Measurements from ENCODE around the gene COL26A1.

The COL26A1 gene

DNA sequence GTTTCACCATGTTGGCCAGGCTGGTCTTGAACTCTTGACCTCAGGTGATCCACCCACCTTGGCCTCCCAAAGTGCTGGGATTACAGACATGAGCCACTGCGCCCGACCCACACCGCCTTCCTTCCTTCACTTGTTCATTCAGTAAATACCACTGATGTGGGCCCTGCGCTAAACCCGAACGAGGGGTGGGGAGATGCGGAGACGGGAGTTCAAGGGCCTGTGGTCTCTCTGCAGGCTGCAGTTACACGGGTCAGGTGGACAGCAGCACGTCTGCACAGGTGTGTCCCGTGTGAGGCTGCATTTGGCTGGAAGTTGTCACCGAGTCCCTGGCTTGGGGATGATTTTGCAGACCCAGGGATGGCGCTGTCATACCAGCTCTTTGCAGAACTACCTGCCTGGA, 38.1 kb downstream of the COL26A1 start:
- Histone ChIP-seq H3K4me1 (ENCODE audit: control insufficient read depth in 1 of 2, insufficient read depth in 2 of 2, low read length in 2 of 2) (no peaks in the 10 kb centered on the region), H3K9ac (ENCODE audit: low read depth in 1 of 2, low read length in 2 of 2) (no peak overlapping the region), H3K9me3 (ENCODE audit: control insufficient read depth in 1 of 2, low read length in 2 of 2) (no peaks in the 10 kb centered on the region), H3K36me3 (ENCODE audit: control insufficient read depth in 1 of 2, insufficient read depth in 2 of 2, low read length in 2 of 2) (no peaks in the 10 kb centered on the region), H3K27me3 (ENCODE audit: control insufficient read depth in 1 of 2, insufficient read depth in 2 of 2, low read length in 2 of 2) (peaks cover 13 to 19% of the 10 kb centered on the region in 2 donors), H3K27ac (ENCODE audit: low read depth, low read length) (no peak overlapping the region), H3K4me3 (ENCODE audit: low read depth in 1 of 2, low read length in 2 of 2) (no peak overlapping the region)

DNA sequence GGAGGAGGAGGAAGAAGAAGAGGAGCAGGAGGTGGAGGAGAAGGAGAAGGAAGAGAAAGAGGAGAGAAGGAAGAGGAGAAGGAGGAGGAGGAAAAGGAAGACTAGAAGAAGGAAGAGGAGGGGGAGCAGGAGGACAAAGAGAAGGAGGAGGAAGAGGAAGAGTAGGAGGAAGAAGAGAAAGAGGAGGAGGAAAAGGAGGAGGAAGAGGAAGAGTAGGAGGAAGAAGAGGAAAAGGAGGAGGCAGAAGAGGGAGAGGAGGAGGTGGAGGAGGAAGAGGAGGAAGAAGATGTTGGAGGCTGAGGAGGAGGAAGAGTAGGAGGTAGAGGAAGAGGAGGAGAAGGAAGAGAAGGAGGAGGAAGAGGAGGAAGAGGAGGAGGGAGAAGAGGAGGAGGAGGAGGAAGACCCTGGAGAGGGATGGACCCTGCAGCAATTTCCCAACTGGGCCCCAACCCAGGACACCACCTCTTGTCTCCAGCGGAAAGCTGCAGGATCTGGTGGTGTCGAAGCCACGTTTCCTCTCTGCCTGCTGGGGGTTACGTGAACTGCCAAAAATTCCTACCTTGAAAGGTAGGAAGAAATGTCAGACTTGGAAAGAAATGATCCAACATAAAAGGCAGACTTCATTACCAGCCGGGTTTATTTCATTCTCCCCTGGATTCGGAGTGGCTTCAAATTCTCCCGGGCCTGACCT, 38.9 kb downstream of the COL26A1 start:
- Histone ChIP-seq H3K9me3 (ENCODE audit: control insufficient read depth in 1 of 2, low read length in 2 of 2) (no peaks in the 10 kb centered on the region), H3K4me3 (ENCODE audit: low read depth in 1 of 2, low read length in 2 of 2) (no peak overlapping the region), H3K27ac (ENCODE audit: low read depth, low read length) (no peak overlapping the region), H3K36me3 (ENCODE audit: control insufficient read depth in 1 of 2, insufficient read depth in 2 of 2, low read length in 2 of 2) (no peaks in the 10 kb centered on the region), H3K27me3 (ENCODE audit: control insufficient read depth in 1 of 2, insufficient read depth in 2 of 2, low read length in 2 of 2) (peaks cover 13 to 15% of the 10 kb centered on the region in 2 donors), H3K9ac (ENCODE audit: low read depth in 1 of 2, low read length in 2 of 2) (no peak overlapping the region), H3K4me1 (ENCODE audit: control insufficient read depth in 1 of 2, insufficient read depth in 2 of 2, low read length in 2 of 2) (no peaks in the 10 kb centered on the region)

DNA sequence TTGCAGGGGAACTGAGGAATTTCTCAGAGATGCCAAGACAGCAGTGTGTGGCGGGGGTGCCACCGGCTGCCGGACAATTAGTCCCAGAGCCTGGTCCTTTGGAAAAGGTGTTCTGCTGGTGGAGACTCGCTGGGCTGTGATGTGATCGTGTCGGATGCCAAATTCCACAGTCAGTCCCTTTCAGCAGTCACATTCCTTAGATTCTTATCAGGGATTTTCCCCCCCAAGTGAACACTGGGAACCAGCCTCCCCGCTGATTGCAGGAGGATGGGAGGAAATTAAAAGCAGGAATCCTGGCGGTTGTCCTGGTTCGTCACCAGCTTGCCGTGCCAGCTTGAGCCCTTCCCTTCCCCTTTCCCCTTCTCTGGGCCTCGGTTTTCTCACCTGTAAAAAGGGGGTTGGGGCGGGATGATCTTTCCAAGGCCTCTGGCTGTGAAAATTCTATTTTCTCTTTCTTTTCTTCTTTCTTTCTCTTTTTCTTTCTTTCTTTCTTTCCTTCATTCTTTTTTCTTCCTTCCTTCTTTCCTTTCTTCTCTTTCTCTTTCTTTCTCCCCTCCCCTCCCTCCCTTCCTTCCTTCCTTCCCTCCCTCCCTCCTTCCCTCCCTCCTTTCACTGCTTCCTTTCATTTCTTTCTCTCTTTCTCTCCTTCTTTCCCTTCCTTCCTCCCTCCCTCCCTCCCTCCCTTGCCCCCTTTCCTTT, 39.6 kb downstream of the COL26A1 start:
- Histone ChIP-seq H3K4me3 (ENCODE audit: low read depth in 1 of 2, low read length in 2 of 2) (no peak overlapping the region), H3K36me3 (ENCODE audit: control insufficient read depth in 1 of 2, insufficient read depth in 2 of 2, low read length in 2 of 2) (no peaks in the 10 kb centered on the region), H3K4me1 (ENCODE audit: control insufficient read depth in 1 of 2, insufficient read depth in 2 of 2, low read length in 2 of 2) (no peaks in the 10 kb centered on the region), H3K9me3 (ENCODE audit: control insufficient read depth in 1 of 2, low read length in 2 of 2) (no peaks in the 10 kb centered on the region), H3K27ac (ENCODE audit: low read depth, low read length) (no peak overlapping the region), H3K9ac (ENCODE audit: low read depth in 1 of 2, low read length in 2 of 2) (no peak overlapping the region), H3K27me3 (ENCODE audit: control insufficient read depth in 1 of 2, insufficient read depth in 2 of 2, low read length in 2 of 2) (peaks cover 10 to 13% of the 10 kb centered on the region in 2 donors)

DNA sequence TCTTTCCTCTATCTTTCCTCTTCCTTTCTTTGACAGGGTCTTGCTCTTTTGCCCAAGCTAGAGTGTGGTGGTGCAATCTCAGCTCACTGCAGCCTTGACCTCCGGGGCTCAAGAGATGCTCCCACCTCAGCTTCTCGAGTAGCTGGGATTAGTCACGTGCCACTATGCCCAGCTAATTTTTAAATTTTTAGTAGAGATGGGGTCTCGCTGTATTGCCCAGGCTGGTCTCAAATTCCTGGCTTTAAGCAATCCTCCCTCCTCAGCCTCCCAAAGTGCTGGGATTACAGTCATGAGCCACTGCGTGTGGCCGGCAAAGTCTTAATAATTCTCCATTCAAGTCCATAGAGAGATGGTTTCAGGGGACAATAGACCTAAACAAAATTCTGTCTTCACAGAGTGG, 40.2 kb downstream of the COL26A1 start:
- H3K9ac ChIP-seq (ENCODE audit: low read depth in 1 of 2, low read length in 2 of 2): no peak overlapping the region
- no peaks in the 10 kb centered on the region for H3K9me3 ChIP-seq (ENCODE audit: control insufficient read depth in 1 of 2, low read length in 2 of 2)
- no peaks in the 10 kb centered on the region for H3K36me3 ChIP-seq (ENCODE audit: control insufficient read depth in 1 of 2, insufficient read depth in 2 of 2, low read length in 2 of 2)
- H3K4me3 ChIP-seq (ENCODE audit: low read depth in 1 of 2, low read length in 2 of 2): no peak overlapping the region
- no peaks in the 10 kb centered on the region for H3K4me1 ChIP-seq (ENCODE audit: control insufficient read depth in 1 of 2, insufficient read depth in 2 of 2, low read length in 2 of 2)
- peaks cover 10 to 13% of the 10 kb centered on the region in 2 donors for H3K27me3 ChIP-seq (ENCODE audit: control insufficient read depth in 1 of 2, insufficient read depth in 2 of 2, low read length in 2 of 2)
- no peak overlapping the region for H3K27ac ChIP-seq (ENCODE audit: low read depth, low read length)

DNA sequence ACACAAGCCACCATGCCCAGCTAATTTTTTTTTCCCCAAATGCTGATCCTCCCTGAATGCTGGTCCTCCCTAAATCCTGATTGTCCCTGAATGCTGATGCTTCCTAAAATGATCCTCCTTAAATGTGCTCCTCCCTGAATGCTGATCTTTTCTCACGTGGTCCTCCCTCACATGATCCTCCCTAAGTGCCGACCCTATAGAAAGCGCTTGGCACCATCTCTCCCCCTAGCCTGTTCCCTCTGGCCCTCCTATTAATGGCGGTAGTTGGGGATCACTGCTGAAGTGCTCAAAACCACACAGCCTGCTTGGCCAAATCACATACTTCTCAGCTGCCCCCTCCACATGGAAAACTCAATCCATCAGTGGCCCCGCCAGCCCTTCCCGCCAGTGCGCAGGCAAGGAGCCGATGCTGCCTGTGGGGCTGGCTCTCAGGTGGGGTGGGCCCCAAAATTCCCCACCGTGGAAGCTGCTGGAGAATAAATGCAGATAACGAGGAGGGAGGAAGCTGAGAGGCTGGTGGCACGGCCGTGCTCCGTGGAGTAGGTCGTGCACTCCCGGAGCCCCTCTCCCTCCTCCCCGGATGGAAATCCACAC, 42.9 kb downstream of the COL26A1 start:
- Histone ChIP-seq H3K36me3 (ENCODE audit: control insufficient read depth in 1 of 2, insufficient read depth in 2 of 2, low read length in 2 of 2) (no peaks in the 10 kb centered on the region), H3K4me1 (ENCODE audit: control insufficient read depth in 1 of 2, insufficient read depth in 2 of 2, low read length in 2 of 2) (no peaks in the 10 kb centered on the region), H3K9me3 (ENCODE audit: control insufficient read depth in 1 of 2, low read length in 2 of 2) (peaks cover 16% of the 10 kb centered on the region in 2 donors), H3K4me3 (ENCODE audit: low read depth in 1 of 2, low read length in 2 of 2) (no peak overlapping the region), H3K9ac (ENCODE audit: low read depth in 1 of 2, low read length in 2 of 2) (no peak overlapping the region), H3K27ac (ENCODE audit: low read depth, low read length) (no peak overlapping the region), H3K27me3 (ENCODE audit: control insufficient read depth in 1 of 2, insufficient read depth in 2 of 2, low read length in 2 of 2) (peaks cover 4 to 13% of the 10 kb centered on the region in 2 donors)

DNA sequence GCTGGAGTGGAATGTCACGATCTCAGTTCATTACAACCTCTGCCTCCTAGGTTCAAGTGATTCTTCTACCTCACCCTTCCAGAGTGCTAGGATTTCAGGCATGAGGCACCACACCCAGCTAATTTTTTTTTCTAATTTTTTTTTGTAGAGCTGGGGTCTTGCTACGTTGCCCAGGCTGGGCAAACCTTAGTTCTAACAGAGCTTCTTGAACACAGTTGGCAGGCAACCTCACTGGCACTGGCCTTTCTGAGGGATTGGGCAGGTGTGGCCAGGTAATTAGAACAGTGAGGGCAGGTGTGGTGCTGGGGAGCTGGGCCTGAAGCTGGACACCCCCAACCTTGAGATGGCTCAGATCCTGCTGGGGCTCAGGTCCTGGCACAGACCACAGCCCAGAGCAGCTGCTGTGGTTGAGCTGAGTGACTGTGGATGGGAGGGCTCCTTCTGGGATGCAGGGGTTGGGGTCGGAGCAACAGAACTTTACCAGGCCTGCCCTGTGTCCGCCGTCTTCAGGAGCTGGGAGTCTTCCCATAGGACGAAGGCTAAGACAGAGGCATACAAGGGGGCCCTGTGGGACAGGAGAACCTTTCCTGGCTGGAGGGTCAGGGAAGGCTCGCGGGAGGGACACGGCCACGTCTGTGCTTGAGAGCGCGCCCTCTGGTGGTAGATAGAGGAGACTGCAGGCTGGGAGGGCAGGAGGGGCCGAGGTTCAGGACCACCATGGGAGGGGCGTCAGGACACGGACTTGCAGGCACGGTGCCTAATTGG, 48.2 kb downstream of the COL26A1 start:
- no peak overlapping the region for H3K4me3 ChIP-seq (ENCODE audit: low read depth in 1 of 2, low read length in 2 of 2)
- no peaks in the 10 kb centered on the region for H3K36me3 ChIP-seq (ENCODE audit: control insufficient read depth in 1 of 2, insufficient read depth in 2 of 2, low read length in 2 of 2)
- no peak overlapping the region for H3K27ac ChIP-seq (ENCODE audit: low read depth, low read length)
- peaks cover 16% of the 10 kb centered on the region in 2 donors for H3K9me3 ChIP-seq (ENCODE audit: control insufficient read depth in 1 of 2, low read length in 2 of 2)
- H3K4me1 ChIP-seq (ENCODE audit: control insufficient read depth in 1 of 2, insufficient read depth in 2 of 2, low read length in 2 of 2): peaks cover 0 to 6% of the 10 kb centered on the region in 2 donors
- H3K27me3 ChIP-seq (ENCODE audit: control insufficient read depth in 1 of 2, insufficient read depth in 2 of 2, low read length in 2 of 2): no peaks in the 10 kb centered on the region
- H3K9ac ChIP-seq (ENCODE audit: low read depth in 1 of 2, low read length in 2 of 2): no peak overlapping the region

DNA sequence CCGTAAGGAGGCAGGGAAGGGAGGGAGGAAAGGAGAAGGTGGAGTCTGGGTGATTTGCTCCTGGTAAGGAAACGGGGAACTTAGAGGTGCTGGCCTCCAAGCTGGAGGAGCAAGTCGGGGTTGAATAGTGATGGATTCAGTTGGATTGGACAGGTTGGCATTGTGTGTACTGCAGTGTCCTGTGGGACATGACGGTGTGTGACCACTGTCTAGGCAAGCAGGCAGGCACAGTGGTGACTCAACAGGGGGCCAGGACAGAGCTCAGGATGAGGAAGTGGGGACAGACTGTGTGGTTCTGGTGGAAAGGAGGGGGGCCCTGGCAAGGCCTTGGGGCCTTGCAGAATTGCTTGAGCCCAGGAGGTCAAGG, 48.8 kb downstream of the COL26A1 start:
- Histone ChIP-seq H3K9ac (ENCODE audit: low read depth in 1 of 2, low read length in 2 of 2) (no peak overlapping the region), H3K27ac (ENCODE audit: low read depth, low read length) (no peak overlapping the region), H3K36me3 (ENCODE audit: control insufficient read depth in 1 of 2, insufficient read depth in 2 of 2, low read length in 2 of 2) (no peaks in the 10 kb centered on the region), H3K27me3 (ENCODE audit: control insufficient read depth in 1 of 2, insufficient read depth in 2 of 2, low read length in 2 of 2) (no peaks in the 10 kb centered on the region), H3K4me3 (ENCODE audit: low read depth in 1 of 2, low read length in 2 of 2) (no peak overlapping the region), H3K9me3 (ENCODE audit: control insufficient read depth in 1 of 2, low read length in 2 of 2) (peaks cover 16% of the 10 kb centered on the region in 2 donors), H3K4me1 (ENCODE audit: control insufficient read depth in 1 of 2, insufficient read depth in 2 of 2, low read length in 2 of 2) (peaks cover 0 to 6% of the 10 kb centered on the region in 2 donors)

DNA sequence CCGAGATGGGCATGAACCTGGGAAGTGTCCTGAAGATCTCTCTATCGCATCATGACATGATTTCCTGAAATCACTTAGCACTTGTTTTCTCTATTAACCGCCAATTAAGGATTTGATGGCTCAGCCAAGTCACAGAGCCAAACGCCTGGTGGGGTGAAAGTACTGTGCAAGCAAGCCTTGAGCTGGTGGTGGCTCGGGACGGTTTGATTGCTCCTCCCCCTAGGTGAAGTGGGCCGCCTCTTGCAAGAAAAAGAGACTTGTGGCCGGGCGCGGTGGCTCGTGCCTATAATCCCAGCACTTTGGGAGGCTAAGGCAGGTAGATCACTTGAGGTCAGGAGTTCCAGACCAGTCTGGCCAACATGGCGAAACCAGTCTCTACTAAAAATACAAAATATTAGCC, 50.3 kb downstream of the COL26A1 start:
- Histone ChIP-seq H3K9ac (ENCODE audit: low read depth in 1 of 2, low read length in 2 of 2) (no peak overlapping the region), H3K36me3 (ENCODE audit: control insufficient read depth in 1 of 2, insufficient read depth in 2 of 2, low read length in 2 of 2) (no peaks in the 10 kb centered on the region), H3K4me1 (ENCODE audit: control insufficient read depth in 1 of 2, insufficient read depth in 2 of 2, low read length in 2 of 2) (peaks cover 0 to 6% of the 10 kb centered on the region in 2 donors), H3K27me3 (ENCODE audit: control insufficient read depth in 1 of 2, insufficient read depth in 2 of 2, low read length in 2 of 2) (no peaks in the 10 kb centered on the region), H3K4me3 (ENCODE audit: low read depth in 1 of 2, low read length in 2 of 2) (no peak overlapping the region), H3K27ac (ENCODE audit: low read depth, low read length) (no peak overlapping the region), H3K9me3 (ENCODE audit: control insufficient read depth in 1 of 2, low read length in 2 of 2) (peaks cover 16% of the 10 kb centered on the region in 2 donors)

DNA sequence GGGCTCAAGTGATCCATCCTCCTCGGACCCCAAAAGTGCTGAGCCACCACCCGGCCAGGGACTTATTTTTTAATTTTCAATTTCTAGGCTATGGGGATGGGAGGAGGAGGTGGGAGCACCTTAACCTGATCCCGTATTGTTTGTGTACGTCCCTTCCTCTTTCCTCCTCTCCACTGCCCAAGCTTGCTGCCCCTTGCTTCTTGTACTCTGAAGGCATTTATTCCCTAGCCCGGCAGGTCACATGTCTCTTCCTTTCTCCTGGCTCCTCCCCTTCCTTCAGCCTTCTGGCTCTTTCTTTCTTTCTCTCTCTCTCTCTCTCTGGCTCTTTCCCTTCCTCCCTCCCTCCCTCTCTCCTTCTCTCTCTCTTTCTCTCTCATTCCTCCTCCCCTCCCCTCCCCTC, 56.0 kb downstream of the COL26A1 start:
- H3K27me3 ChIP-seq (ENCODE audit: control insufficient read depth in 1 of 2, insufficient read depth in 2 of 2, low read length in 2 of 2): no peaks in the 10 kb centered on the region
- H3K9me3 ChIP-seq (ENCODE audit: control insufficient read depth in 1 of 2, low read length in 2 of 2): no peaks in the 10 kb centered on the region
- H3K27ac ChIP-seq (ENCODE audit: low read depth, low read length): no peak overlapping the region
- H3K9ac ChIP-seq (ENCODE audit: low read depth in 1 of 2, low read length in 2 of 2): no peak overlapping the region
- H3K4me1 ChIP-seq (ENCODE audit: control insufficient read depth in 1 of 2, insufficient read depth in 2 of 2, low read length in 2 of 2): no peaks in the 10 kb centered on the region
- H3K36me3 ChIP-seq (ENCODE audit: control insufficient read depth in 1 of 2, insufficient read depth in 2 of 2, low read length in 2 of 2): no peaks in the 10 kb centered on the region
- H3K4me3 ChIP-seq (ENCODE audit: low read depth in 1 of 2, low read length in 2 of 2): no peak overlapping the region

DNA sequence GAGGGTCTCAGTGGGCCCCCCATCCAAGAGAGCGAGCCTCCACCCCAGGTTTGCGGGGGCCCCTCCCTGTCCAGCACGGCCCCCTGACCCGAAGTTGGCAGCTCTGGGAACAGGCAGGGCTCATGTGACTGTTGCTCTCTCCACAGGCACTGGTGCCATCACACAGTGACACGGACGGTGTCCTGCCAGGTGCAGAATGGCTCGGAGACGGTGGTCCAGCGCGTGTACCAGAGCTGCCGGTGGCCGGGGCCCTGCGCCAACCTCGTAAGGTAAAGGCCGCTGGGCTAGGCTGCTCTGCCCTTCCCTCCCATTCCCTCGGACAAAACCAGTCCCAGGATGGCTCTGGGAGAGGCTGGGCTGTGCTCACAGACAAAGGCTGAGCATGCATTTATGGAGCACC, 57.2 kb downstream of the COL26A1 start:
- Histone ChIP-seq H3K4me1 (ENCODE audit: control insufficient read depth in 1 of 2, insufficient read depth in 2 of 2, low read length in 2 of 2) (no peaks in the 10 kb centered on the region), H3K9me3 (ENCODE audit: control insufficient read depth in 1 of 2, low read length in 2 of 2) (no peaks in the 10 kb centered on the region), H3K27me3 (ENCODE audit: control insufficient read depth in 1 of 2, insufficient read depth in 2 of 2, low read length in 2 of 2) (no peaks in the 10 kb centered on the region), H3K36me3 (ENCODE audit: control insufficient read depth in 1 of 2, insufficient read depth in 2 of 2, low read length in 2 of 2) (no peaks in the 10 kb centered on the region), H3K27ac (ENCODE audit: low read depth, low read length) (no peak overlapping the region), H3K4me3 (ENCODE audit: low read depth in 1 of 2, low read length in 2 of 2) (no peak overlapping the region), H3K9ac (ENCODE audit: low read depth in 1 of 2, low read length in 2 of 2) (no peak overlapping the region)
